DND-41 (cell line): ENCODE measurements around the gene KRT2.

ENCODE experiments used
- ATAC-seq: fragments of 200-7000 bp; cut with Tn5 transposase; 3 replicates; pipeline ENCODE4 v1.9.1; 2021; ENCODE audit warnings: low read depth; ENCODE audit not compliant: insufficient read depth
- DNase-seq: peaks from one replicate; pipeline ENCODE4 v3.0.0-alpha.2; 2020
- H2AFZ ChIP-seq: 2 replicates; pipeline ENCODE4 v1.6.0; 2012; ENCODE audit warnings: low read depth, low read length
- H3K27ac ChIP-seq: 2 replicates; pipeline ENCODE4 v1.5.1; 2012; ENCODE audit warnings: low read length, inconsistent platforms
- H3K27me3 ChIP-seq: fragments of 200-600 bp; sonication (generic); 2 replicates; pipeline ENCODE4 v1.6.0; 2012; ENCODE audit warnings: low read length, mild to moderate bottlenecking, inconsistent platforms; ENCODE audit not compliant: insufficient read depth, poor library complexity
- H3K36me3 ChIP-seq: 2 replicates; pipeline ENCODE4 v1.5.1; 2012; ENCODE audit warnings: low read length, inconsistent platforms; ENCODE audit not compliant: insufficient read depth
- H3K4me1 ChIP-seq: 2 replicates; pipeline ENCODE4 v1.5.1; 2012; ENCODE audit warnings: mild to moderate bottlenecking, low read length; ENCODE audit not compliant: insufficient read depth
- H3K4me2 ChIP-seq: 2 replicates; pipeline ENCODE4 v1.6.0; 2012; ENCODE audit warnings: mild to moderate bottlenecking, moderate library complexity, low read length, inconsistent platforms; ENCODE audit not compliant: insufficient read depth
- H3K4me3 ChIP-seq, 2 experiments: fragments of 200-600 bp in 1 of 2; shearing (Covaris generic) in 1 of 2; 2 replicates each; pipeline ENCODE4 v1.5.1; 2012 to 2016; ENCODE audit warnings: inconsistent platforms in 2 of 2, low read length in 2 of 2, mild to moderate bottlenecking in 2 of 2, low read depth in 1 of 2, moderate library complexity in 1 of 2
- H3K79me2 ChIP-seq: 2 replicates; pipeline ENCODE4 v1.6.0; 2012; ENCODE audit warnings: low read length, inconsistent platforms; ENCODE audit not compliant: insufficient read depth
- H3K9ac ChIP-seq: 2 replicates; pipeline ENCODE4 v1.6.0; 2012; ENCODE audit warnings: low read depth, mild to moderate bottlenecking, inconsistent platforms, low read length, moderate library complexity
- H3K9me3 ChIP-seq: 2 replicates; pipeline ENCODE4 v1.5.1; 2012; ENCODE audit warnings: low read length, moderate library complexity, mild to moderate bottlenecking, inconsistent platforms; ENCODE audit not compliant: insufficient read depth, severe bottlenecking
- H4K20me1 ChIP-seq: 2 replicates; pipeline ENCODE4 v1.6.0; 2012; ENCODE audit warnings: low read length; ENCODE audit not compliant: insufficient read depth
- CTCF ChIP-seq: IDR thresholded peaks from 2 replicates; pipeline ENCODE4 v1.5.1; 2012; ENCODE audit warnings: borderline replicate concordance, low read length, moderate library complexity, mild to moderate bottlenecking; ENCODE audit not compliant: poor library complexity, severe bottlenecking; ENCODE audit errors: extremely low read depth
- EZH2 ChIP-seq: IDR thresholded peaks from 3 replicates; pipeline ENCODE4 v1.6.1; 2012; ENCODE audit warnings: borderline replicate concordance, low read depth, mild to moderate bottlenecking, moderate library complexity, low read length, inconsistent platforms; ENCODE audit not compliant: severe bottlenecking

Gene KRT2

GRCh38 chr12:52683575-52684300 lies 31.7 kb upstream of the KRT2 start:
- TF ChIP-seq EZH2 (no peak), CTCF (no peak)
- Histone ChIP-seq H3K4me1 (no peaks in the 10 kb centered on the region), H3K9me3 (no peaks in the 10 kb centered on the region), H3K27me3 (peaks cover 2% of the 10 kb centered on the region), H2AFZ (no peak overlapping the region), H3K79me2 (no peaks in the 10 kb centered on the region), H3K4me3 (no peak overlapping the region), H3K4me2 (no peak overlapping the region), H3K27ac (no peak overlapping the region), H3K36me3 (no peaks in the 10 kb centered on the region), H3K9ac (no peak overlapping the region), H4K20me1 (no peaks in the 10 kb centered on the region; the same call in 1 of the 2 replicates)
- no peak for ATAC-seq
- DNase-seq: no peak

- no peak for ATAC-seq
- TF ChIP-seq CTCF (no peak), EZH2 (no peak)
- no peaks in the 10 kb centered on the region for H3K36me3 ChIP-seq
These were observed 31.0 kb upstream of the KRT2 start for GRCh38 chr12:52682938-52683574.

GRCh38 chr12:52682381-52682660 lies 30.3 kb upstream of the KRT2 start:
- Histone ChIP-seq H3K36me3 (no peaks in the 10 kb centered on the region), H3K27me3 (peaks cover 2% of the 10 kb centered on the region), H3K4me3 (no peak overlapping the region), H3K27ac (no peak overlapping the region), H2AFZ (no peak overlapping the region), H3K79me2 (no peaks in the 10 kb centered on the region), H4K20me1 (no peaks in the 10 kb centered on the region; the same call in 1 of the 2 replicates), H3K4me2 (no peak overlapping the region), H3K9ac (no peak overlapping the region), H3K9me3 (no peaks in the 10 kb centered on the region), H3K4me1 (no peaks in the 10 kb centered on the region)
- ATAC-seq: no peak
- DNase-seq: no peak
- TF ChIP-seq EZH2: no peak
- no peak for TF ChIP-seq CTCF

More at GRCh38 chr12:52682938-52683574, 31.0 kb upstream of the KRT2 start:
- Histone ChIP-seq H3K27me3 (peaks cover 2% of the 10 kb centered on the region), H3K4me1 (no peaks in the 10 kb centered on the region), H2AFZ (no peak overlapping the region), H4K20me1 (no peaks in the 10 kb centered on the region; the same call in 1 of the 2 replicates), H3K79me2 (no peaks in the 10 kb centered on the region), H3K4me2 (no peak overlapping the region), H3K27ac (no peak overlapping the region), H3K9ac (no peak overlapping the region), H3K9me3 (no peaks in the 10 kb centered on the region), H3K4me3 (no peak overlapping the region)
- no peak for DNase-seq
